ENCODE results near the gene TSPAN4. TPM values are rescaled to one million over a fixed set of nuclear protein-coding genes. Genes with fewer than 3 reads are reported as not detected.

The TSPAN4 gene
- total and polyA plus RNA-seq, 10 of the 15 experiments (the other 5 are each of a cell fraction or from before 2014, with no cell fraction given), result 0.37 to 14.0 (median 8.5) TPM; not detected in 1

DNA sequence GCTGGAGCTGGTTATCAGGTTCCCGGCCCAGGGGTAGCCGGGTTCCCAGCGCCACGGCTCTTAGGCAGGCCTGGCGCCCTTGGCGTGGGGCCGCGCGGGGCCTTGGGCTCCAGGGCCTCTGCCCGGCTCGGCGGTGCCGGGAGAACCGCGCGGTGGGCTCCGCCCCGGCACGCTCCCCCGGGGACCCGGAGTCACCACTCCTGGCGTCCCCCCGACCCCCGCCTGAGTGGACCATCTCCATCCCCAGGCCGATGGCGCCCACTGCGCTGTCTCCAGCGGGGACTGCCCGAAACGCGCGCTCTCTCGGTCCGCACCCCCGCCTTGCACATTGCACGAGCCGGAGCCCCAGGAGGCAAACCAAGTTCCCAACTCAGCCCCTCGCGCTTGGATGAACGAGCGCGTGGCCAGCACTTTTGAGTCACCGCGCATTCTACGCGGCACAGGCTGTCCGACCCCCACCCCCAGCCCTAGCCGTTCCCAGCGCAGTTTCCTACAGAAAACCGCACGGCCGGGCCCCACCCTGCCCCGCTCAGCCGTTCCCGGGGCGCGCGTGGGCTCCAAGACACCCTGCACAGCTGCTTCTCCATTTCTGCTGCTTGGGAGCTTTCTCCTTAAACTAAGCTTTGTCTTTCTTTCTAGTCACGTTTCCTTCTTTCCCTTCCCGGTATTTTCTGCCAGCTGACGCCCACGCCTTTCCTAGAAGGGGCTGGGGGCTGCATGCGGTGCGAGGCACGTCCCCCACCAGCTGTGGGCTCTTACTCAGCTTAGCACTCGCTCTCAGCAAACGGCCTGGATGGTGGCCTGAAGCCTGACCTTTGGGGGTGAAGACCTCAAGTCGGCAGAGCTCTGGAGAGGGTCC is 68.6 kb downstream of the TSPAN4 start (continued):
- TF ChIP-seq ZBTB33 (IDR thresholded peaks at IDR 0.05) (no peak), RCOR1 (conservative IDR thresholded peaks at IDR 0.05; ENCODE audit: low read depth, low read length) (no peak), EED (IDR thresholded peaks at IDR 0.05; ENCODE audit: low read depth) (0 out of 2 replicates have a peak, but pooled peaks have one; percentile 30), ZNF24 (IDR thresholded peaks at IDR 0.05) (no peak), FOS (IDR thresholded peaks at IDR 0.05; ENCODE audit: borderline replicate concordance, extremely low read depth, insufficient read length) (no peak), STAT1 (conservative IDR thresholded peaks at IDR 0.05) (peak; percentile 55; the same call in 1 of the 2 replicates), LARP7 (IDR thresholded peaks at IDR 0.05) (peak; percentile 37), RFX5 (IDR thresholded peaks at IDR 0.05; ENCODE audit: low read depth, low read length) (no peak), ZNF622 (IDR thresholded peaks at IDR 0.05) (no peak), HDGF (IDR thresholded peaks at IDR 0.05) (no peak), IRF4 (IDR thresholded peaks at IDR 0.05; ENCODE audit: low read depth, low read length) (no peak), ZNF217 (IDR thresholded peaks at IDR 0.05) (no peak), JUND (IDR thresholded peaks at IDR 0.05; ENCODE audit: low read depth, low read length) (peak; percentile 86; the same call in 1 of the 2 replicates), IKZF2 (IDR thresholded peaks at IDR 0.05) (no peak), ZNF384 (IDR thresholded peaks at IDR 0.05; ENCODE audit: borderline replicate concordance, low read depth, low read length) (no peak), SIN3A (IDR thresholded peaks at IDR 0.05; ENCODE audit: low read depth, low read length) (no peak), STAT3 (IDR thresholded peaks at IDR 0.05; ENCODE audit: low read depth, low read length) (no peak), NFYB (IDR thresholded peaks at IDR 0.05; ENCODE audit: insufficient read depth, low read depth, low read length) (no peak), YY1 (IDR thresholded peaks at IDR 0.05; ENCODE audit: low read depth, low read length) (peak; percentile 77)
- TF ChIP-seq, protein P1, sequence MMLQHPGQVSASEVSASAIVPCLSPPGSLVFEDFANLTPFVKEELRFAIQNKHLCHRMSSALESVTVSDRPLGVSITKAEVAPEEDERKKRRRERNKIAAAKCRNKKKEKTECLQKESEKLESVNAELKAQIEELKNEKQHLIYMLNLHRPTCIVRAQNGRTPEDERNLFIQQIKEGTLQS (IDR thresholded peaks at IDR 0.05; ENCODE audit: borderline replicate concordance, extremely low read depth, low read depth, low read length), result no peak
- TF ChIP-seq, protein P2, sequence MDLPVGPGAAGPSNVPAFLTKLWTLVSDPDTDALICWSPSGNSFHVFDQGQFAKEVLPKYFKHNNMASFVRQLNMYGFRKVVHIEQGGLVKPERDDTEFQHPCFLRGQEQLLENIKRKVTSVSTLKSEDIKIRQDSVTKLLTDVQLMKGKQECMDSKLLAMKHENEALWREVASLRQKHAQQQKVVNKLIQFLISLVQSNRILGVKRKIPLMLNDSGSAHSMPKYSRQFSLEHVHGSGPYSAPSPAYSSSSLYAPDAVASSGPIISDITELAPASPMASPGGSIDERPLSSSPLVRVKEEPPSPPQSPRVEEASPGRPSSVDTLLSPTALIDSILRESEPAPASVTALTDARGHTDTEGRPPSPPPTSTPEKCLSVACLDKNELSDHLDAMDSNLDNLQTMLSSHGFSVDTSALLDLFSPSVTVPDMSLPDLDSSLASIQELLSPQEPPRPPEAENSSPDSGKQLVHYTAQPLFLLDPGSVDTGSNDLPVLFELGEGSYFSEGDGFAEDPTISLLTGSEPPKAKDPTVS (IDR thresholded peaks at IDR 0.05; ENCODE audit: low read depth, low read length), result no peak
- TF ChIP-seq, protein P3, sequence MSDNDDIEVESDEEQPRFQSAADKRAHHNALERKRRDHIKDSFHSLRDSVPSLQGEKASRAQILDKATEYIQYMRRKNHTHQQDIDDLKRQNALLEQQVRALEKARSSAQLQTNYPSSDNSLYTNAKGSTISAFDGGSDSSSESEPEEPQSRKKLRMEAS (IDR thresholded peaks at IDR 0.05; ENCODE audit: low read depth, low read length), result no peak
- TF ChIP-seq, protein P4, sequence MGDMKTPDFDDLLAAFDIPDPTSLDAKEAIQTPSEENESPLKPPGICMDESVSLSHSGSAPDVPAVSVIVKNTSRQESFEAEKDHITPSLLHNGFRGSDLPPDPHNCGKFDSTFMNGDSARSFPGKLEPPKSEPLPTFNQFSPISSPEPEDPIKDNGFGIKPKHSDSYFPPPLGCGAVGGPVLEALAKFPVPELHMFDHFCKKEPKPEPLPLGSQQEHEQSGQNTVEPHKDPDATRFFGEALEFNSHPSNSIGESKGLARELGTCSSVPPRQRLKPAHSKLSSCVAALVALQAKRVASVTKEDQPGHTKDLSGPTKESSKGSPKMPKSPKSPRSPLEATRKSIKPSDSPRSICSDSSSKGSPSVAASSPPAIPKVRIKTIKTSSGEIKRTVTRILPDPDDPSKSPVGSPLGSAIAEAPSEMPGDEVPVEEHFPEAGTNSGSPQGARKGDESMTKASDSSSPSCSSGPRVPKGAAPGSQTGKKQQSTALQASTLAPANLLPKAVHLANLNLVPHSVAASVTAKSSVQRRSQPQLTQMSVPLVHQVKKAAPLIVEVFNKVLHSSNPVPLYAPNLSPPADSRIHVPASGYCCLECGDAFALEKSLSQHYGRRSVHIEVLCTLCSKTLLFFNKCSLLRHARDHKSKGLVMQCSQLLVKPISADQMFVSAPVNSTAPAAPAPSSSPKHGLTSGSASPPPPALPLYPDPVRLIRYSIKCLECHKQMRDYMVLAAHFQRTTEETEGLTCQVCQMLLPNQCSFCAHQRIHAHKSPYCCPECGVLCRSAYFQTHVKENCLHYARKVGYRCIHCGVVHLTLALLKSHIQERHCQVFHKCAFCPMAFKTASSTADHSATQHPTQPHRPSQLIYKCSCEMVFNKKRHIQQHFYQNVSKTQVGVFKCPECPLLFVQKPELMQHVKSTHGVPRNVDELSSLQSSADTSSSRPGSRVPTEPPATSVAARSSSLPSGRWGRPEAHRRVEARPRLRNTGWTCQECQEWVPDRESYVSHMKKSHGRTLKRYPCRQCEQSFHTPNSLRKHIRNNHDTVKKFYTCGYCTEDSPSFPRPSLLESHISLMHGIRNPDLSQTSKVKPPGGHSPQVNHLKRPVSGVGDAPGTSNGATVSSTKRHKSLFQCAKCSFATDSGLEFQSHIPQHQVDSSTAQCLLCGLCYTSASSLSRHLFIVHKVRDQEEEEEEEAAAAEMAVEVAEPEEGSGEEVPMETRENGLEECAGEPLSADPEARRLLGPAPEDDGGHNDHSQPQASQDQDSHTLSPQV (IDR thresholded peaks at IDR 0.05), result no peak
